GM12874 (cell line): Measurements from ENCODE around the gene IVD.
A peak's percentile ranks its signal among the peaks of the same experiment; 100 is the strongest.

ENCODE experiments used
- TF ChIP-seq, protein P1 (sequence below): IDR thresholded peaks from 2 replicates; pipeline ENCODE4 v1.5.1; 2011; ENCODE audit warnings: low read depth, mild to moderate bottlenecking, control low read depth, low read length, moderate library complexity; ENCODE audit not compliant: insufficient read depth

The IVD gene

DNA sequence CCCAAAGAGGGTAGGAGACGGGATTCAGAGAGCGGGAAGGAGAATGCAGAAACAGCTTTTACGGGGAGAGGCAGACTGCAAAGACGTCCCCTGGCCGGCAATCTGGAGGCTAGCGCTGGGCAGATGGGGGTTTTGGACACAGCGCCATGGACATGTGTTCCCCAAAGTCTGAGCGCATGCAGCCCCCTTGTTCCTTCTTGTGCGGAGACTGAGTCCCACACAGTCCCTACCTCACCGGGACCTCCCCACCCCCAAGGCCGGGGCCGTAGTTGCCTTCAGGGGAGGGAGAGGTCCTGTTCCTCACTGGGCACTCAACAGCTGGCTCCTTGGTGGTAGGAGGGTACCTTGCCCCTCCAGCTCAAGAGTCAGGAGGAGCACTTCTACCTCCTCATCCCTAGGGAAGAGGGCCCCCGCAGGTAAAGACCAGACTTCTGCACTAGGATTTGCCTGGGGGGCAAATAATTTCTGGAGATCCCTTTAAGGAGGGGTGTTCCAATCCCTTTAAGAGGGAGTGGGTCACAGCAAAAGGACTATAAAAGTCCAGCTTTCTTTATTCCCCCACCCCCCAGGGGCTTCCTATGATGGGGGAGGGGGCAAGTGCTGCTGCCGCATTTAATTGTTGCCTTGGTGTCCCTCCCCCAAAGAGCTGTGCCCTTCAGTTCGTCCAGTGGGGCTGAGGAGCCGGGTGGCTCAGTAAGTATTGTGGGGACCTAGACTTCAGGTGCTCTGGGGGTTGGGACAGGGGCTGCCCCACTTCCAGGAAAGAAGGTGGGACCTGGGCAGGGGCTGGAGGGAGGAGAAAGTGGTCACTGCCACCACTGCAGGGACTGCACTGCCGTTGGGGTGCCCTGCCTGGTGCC is 31.5 kb downstream of the IVD start:
- TF ChIP-seq, protein P1, sequence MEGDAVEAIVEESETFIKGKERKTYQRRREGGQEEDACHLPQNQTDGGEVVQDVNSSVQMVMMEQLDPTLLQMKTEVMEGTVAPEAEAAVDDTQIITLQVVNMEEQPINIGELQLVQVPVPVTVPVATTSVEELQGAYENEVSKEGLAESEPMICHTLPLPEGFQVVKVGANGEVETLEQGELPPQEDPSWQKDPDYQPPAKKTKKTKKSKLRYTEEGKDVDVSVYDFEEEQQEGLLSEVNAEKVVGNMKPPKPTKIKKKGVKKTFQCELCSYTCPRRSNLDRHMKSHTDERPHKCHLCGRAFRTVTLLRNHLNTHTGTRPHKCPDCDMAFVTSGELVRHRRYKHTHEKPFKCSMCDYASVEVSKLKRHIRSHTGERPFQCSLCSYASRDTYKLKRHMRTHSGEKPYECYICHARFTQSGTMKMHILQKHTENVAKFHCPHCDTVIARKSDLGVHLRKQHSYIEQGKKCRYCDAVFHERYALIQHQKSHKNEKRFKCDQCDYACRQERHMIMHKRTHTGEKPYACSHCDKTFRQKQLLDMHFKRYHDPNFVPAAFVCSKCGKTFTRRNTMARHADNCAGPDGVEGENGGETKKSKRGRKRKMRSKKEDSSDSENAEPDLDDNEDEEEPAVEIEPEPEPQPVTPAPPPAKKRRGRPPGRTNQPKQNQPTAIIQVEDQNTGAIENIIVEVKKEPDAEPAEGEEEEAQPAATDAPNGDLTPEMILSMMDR: no peak

DNA sequence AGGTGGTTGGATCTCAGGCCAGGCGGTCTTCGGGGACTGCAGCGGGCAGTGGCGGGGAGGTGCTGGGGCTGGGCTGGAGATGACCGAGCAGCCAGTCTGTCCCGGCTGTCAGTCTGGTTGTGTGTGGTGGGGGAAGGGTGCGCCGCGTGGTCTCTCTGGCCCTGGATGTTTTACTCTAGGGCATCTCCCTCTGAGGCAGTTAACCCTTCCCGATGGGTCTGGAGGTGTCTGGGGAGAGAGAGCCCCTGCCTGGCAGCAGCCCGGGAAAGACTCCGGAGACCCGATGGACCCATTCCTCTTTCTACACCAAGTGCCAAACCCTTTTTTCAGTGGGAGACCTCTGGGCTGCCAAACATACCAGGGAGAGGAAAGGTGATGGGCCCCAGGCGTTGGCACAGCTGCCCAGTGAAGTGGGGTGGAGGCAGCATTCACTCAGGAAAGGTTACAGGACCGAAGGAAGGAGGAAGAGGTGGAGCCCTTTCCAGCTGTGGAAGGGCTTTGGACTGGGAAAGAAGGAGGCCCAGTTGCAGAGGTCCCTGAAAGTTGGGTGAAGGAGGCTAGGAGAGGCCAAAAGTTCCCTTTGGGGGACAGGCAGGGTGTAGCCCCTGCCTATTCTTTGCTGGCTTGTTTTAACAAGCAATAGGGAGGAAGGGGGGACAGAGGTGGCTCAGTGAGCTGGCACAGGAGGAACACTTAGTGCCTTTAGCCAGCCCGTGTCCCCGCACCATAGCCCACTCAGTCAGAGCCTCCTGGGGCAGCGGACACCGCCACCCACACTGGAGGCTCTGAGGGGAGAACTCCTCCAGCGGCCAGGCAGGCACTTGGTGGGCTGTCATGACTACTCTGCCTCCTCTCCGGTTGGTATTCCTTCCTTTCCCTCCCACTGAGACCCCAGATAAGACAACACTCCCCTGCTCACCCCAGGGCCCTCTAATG is 32.4 kb downstream of the IVD start:
- TF ChIP-seq, protein P1: no peak

GRCh38 chr15:40438712-40439111 is 33.1 kb downstream of the IVD start:
- TF ChIP-seq, protein P1: no peak

DNA sequence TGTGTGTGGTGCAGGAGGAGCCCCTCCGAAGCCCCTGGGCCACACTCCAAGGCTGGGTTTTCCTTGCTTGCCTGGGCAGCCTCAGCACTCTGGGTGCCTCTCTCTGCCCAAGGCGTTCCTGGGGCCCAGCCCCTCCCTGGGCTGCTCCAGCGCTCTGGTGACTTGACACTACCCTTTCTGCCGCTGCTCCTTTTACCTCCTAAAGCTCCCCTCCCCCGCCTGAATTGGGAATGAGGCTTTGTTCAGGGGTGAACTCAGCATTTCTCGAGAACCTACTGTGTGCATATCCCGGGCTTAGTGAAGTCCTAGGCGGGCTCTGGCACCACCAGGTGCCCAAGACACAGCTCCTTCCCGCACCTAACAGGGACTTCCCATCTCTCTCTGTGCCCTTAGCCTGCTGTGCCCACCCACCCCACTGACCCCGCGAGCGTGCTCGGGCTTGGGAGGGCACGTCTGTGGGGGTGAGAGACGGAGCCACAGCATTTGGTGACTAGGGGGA is 33.9 kb downstream of the IVD start:
- TF ChIP-seq, protein P1: no peak

DNA sequence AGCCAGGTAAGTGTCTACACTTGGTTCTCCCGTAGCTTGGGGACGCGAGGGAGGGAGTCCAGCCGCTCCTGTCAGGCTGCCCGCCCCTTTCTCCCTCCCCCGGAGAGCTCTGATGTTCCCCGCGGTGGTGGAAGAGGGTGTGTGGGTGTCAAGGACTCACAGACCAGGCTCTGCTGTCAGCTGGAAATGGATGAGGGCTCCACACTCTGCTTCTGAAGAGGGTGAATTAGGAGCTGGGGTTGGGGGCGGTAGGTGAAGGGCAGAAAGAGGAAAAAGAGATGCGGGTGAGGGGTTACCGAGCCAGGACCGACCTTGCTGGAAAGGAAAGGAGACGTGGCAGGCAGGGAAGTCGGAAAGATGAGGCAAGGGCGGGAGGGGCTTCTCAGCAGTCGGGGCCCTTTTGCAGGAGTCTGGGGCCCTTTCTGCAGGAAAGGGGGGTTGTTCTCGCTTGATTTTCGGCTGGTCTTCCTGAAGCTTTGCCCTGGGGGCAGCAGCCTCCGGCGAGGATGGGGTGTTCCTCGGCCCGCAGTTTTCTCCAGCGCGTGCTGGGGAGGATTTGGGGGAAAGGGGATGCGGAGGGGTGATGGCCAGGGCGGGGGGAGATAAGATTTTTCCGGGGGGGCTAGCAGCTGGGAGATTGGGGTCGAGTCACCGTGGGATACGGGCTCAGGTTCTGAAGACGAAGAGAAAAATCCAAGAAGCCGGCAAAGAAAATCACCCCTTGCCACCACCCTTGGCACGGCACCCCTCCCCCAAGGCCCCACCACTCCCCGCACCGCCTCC is 34.6 kb downstream of the IVD start:
- TF ChIP-seq, protein P1: no peak

GRCh38 chr15:40440743-40441564 is 35.4 kb downstream of the IVD start, which contains the start of gene BAHD1:
TSS of gene BAHD1 (plus strand) at chr15:40440953. CDS start at chr15:40458465, 17,512 bp downstream.
- TF ChIP-seq, protein P1: peak; percentile 16; the same call in 1 of the 2 replicates
